HCT116 (cell line): ENCODE measurements around the gene TECPR1.

ENCODE experiments used
- ATF3 ChIP-seq: IDR thresholded peaks from 2 replicates; pipeline ENCODE4 v1.6.1; 2012
- CTCF ChIP-seq, 3 experiments: fragments of 200-600 bp in 1 of 3; sonication (generic) in 1 of 3; IDR thresholded peaks in 2 of 3; conservative IDR thresholded peaks in 1 of 3; 2 replicates each; pipeline ENCODE4 v1.5.1; 2012 to 2017; ENCODE audit warnings: low read depth in 2 of 3, low read length in 2 of 3, antibody characterized with exemption in 1 of 3, borderline replicate concordance in 1 of 3, control low read depth in 1 of 3, mild to moderate bottlenecking in 1 of 3, mixed read lengths in 1 of 3, mixed run types in 1 of 3, moderate library complexity in 1 of 3; ENCODE audit not compliant: insufficient read depth in 1 of 3
- EZH2 ChIP-seq: fragments of 200-600 bp; sonication (generic); IDR thresholded peaks from 2 replicates; pipeline ENCODE4 v1.6.1; 2017; ENCODE audit warnings: antibody characterized with exemption, mixed run types
- EZH2phosphoT487 ChIP-seq: fragments of 200-600 bp; IDR thresholded peaks from 2 replicates; pipeline ENCODE4 v1.6.1; 2018; ENCODE audit warnings: antibody characterized with exemption, borderline replicate concordance
- POLR2A ChIP-seq: IDR thresholded peaks from 2 replicates; pipeline ENCODE4 v1.7.0; 2011; ENCODE audit warnings: borderline replicate concordance; ENCODE audit not compliant: insufficient read depth, insufficient read length; ENCODE audit errors: extremely low read depth
- POLR2AphosphoS5 ChIP-seq: IDR thresholded peaks from 2 replicates; pipeline ENCODE4 v1.6.1; 2011; ENCODE audit warnings: mild to moderate bottlenecking, low read depth, low read length, moderate library complexity
- RAD21 ChIP-seq: IDR thresholded peaks from 2 replicates; pipeline ENCODE4 v1.6.1; 2012; ENCODE audit warnings: low read depth, mild to moderate bottlenecking
- SIN3A ChIP-seq: IDR thresholded peaks from 2 replicates; pipeline ENCODE4 v1.6.1; 2012; ENCODE audit warnings: low read depth
- SP1 ChIP-seq: IDR thresholded peaks from 2 replicates; pipeline ENCODE4 v1.6.1; 2012; ENCODE audit warnings: low read depth
- SRF ChIP-seq: IDR thresholded peaks from 2 replicates; pipeline ENCODE4 v1.6.1; 2012; ENCODE audit warnings: low read depth
- TCF7L2 ChIP-seq: IDR thresholded peaks from 2 replicates; pipeline ENCODE4 v1.7.0; 2011; ENCODE audit warnings: borderline replicate concordance, inconsistent platforms; ENCODE audit not compliant: insufficient read depth, insufficient read length; ENCODE audit errors: extremely low read depth
- ZNF274 ChIP-seq: fragments of 200-500 bp; sonication (Bioruptor generic); IDR thresholded peaks from 2 replicates; pipeline ENCODE4 v1.6.1; 2014; ENCODE audit warnings: mild to moderate bottlenecking, low read depth, low read length, inconsistent platforms
- TF ChIP-seq, protein P1 (sequence below): IDR thresholded peaks from 2 replicates; pipeline ENCODE4 v1.6.1; 2012; ENCODE audit warnings: low read depth
- TF ChIP-seq, protein P2 (sequence below): IDR thresholded peaks from 2 replicates; pipeline ENCODE4 v1.6.1; 2012

- TF ChIP-seq CTCF (IDR thresholded peaks at IDR 0.05 in 2 of 3, conservative IDR thresholded peaks at IDR 0.05 in 1 of 3; ENCODE audit: borderline replicate concordance in 1 of 3, insufficient read depth in 1 of 3, low read depth in 2 of 3, low read length in 2 of 3), result no peak
- no peak for TF ChIP-seq POLR2A
- TF ChIP-seq ATF3, result no peak
- TF ChIP-seq, protein P1, sequence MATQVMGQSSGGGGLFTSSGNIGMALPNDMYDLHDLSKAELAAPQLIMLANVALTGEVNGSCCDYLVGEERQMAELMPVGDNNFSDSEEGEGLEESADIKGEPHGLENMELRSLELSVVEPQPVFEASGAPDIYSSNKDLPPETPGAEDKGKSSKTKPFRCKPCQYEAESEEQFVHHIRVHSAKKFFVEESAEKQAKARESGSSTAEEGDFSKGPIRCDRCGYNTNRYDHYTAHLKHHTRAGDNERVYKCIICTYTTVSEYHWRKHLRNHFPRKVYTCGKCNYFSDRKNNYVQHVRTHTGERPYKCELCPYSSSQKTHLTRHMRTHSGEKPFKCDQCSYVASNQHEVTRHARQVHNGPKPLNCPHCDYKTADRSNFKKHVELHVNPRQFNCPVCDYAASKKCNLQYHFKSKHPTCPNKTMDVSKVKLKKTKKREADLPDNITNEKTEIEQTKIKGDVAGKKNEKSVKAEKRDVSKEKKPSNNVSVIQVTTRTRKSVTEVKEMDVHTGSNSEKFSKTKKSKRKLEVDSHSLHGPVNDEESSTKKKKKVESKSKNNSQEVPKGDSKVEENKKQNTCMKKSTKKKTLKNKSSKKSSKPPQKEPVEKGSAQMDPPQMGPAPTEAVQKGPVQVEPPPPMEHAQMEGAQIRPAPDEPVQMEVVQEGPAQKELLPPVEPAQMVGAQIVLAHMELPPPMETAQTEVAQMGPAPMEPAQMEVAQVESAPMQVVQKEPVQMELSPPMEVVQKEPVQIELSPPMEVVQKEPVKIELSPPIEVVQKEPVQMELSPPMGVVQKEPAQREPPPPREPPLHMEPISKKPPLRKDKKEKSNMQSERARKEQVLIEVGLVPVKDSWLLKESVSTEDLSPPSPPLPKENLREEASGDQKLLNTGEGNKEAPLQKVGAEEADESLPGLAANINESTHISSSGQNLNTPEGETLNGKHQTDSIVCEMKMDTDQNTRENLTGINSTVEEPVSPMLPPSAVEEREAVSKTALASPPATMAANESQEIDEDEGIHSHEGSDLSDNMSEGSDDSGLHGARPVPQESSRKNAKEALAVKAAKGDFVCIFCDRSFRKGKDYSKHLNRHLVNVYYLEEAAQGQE, result no peak
- TF ChIP-seq RAD21, result no peak
- TF ChIP-seq SP1, result no peak
- no peak for TF ChIP-seq EZH2
- TF ChIP-seq, protein P2, sequence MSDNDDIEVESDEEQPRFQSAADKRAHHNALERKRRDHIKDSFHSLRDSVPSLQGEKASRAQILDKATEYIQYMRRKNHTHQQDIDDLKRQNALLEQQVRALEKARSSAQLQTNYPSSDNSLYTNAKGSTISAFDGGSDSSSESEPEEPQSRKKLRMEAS, result no peak
- peak; percentile 31; the same call in 1 of the 2 replicates for TF ChIP-seq POLR2AphosphoS5
- no peak for TF ChIP-seq SRF
- no peak for TF ChIP-seq SIN3A
- TF ChIP-seq TCF7L2, result no peak
- no peak for TF ChIP-seq ZNF274
- TF ChIP-seq EZH2phosphoT487, result no peak
These were observed 40.8 kb downstream of the TECPR1 start, which contains the start of gene BHLHA15 for GRCh38 chr7:98211221-98211675.
